NB4 (cell line): Measurements from ENCODE around the gene CDKN2D.

Source experiments
- MYC ChIP-seq: IDR thresholded peaks from 2 replicates; pipeline ENCODE4 v1.6.1; 2011; ENCODE audit warnings: low read depth, low read length
- POLR2A ChIP-seq: IDR thresholded peaks from 2 replicates; pipeline ENCODE4 v1.6.1; 2011; ENCODE audit warnings: mild to moderate bottlenecking; ENCODE audit not compliant: insufficient read length; ENCODE audit errors: extremely low read depth
- TF ChIP-seq, protein P1 (sequence below): IDR thresholded peaks from one replicate; pipeline ENCODE4 v1.5.1; 2012; ENCODE audit warnings: low read depth, low read length
- TF ChIP-seq, protein P2 (sequence below): IDR thresholded peaks from 2 replicates; pipeline ENCODE4 v1.6.1; 2011; ENCODE audit warnings: low read depth, low read length

DNA sequence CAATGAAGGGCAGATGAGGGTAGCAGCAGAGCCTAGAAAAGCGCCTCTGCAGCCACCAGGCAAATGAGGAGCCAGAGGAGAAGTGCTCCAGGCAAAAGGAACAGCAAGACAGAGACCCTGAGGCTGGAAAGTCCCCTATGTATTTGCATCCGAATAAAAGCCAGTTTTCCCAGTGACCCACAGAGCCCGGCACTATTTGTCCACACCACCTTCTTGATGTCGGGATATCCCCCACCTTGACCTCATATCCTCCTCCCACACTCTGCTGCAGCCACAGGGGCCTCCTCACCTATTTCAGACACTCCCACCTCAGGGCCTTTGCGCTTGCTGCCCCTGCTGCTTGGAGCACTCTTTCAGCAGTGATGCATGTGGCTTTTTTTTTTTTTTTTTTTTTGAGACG lies 18.4 kb downstream of the CDKN2D start:
- no peak for TF ChIP-seq MYC
- TF ChIP-seq, protein P1, sequence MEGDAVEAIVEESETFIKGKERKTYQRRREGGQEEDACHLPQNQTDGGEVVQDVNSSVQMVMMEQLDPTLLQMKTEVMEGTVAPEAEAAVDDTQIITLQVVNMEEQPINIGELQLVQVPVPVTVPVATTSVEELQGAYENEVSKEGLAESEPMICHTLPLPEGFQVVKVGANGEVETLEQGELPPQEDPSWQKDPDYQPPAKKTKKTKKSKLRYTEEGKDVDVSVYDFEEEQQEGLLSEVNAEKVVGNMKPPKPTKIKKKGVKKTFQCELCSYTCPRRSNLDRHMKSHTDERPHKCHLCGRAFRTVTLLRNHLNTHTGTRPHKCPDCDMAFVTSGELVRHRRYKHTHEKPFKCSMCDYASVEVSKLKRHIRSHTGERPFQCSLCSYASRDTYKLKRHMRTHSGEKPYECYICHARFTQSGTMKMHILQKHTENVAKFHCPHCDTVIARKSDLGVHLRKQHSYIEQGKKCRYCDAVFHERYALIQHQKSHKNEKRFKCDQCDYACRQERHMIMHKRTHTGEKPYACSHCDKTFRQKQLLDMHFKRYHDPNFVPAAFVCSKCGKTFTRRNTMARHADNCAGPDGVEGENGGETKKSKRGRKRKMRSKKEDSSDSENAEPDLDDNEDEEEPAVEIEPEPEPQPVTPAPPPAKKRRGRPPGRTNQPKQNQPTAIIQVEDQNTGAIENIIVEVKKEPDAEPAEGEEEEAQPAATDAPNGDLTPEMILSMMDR = no peak
- TF ChIP-seq, protein P2, sequence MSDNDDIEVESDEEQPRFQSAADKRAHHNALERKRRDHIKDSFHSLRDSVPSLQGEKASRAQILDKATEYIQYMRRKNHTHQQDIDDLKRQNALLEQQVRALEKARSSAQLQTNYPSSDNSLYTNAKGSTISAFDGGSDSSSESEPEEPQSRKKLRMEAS = no peak
- TF ChIP-seq POLR2A = no peak
